NCI-H526 treated with DMSO at 0.1 percent for 48 hours (cell line): ENCODE results near the gene NPAS3.

Experiments used
- DNase-seq: peaks from one replicate; lab custom pipeline; 2025; lab: John Stamatoyannopoulos, UW

NPAS3 gene

GRCh38 chr14:33580841-33581240, 642.2 kb downstream of the NPAS3 start:
- no peak for DNase-seq

GRCh38 chr14:33584697-33585096, 646.0 kb downstream of the NPAS3 start:
- DNase-seq, result no peak

DNA sequence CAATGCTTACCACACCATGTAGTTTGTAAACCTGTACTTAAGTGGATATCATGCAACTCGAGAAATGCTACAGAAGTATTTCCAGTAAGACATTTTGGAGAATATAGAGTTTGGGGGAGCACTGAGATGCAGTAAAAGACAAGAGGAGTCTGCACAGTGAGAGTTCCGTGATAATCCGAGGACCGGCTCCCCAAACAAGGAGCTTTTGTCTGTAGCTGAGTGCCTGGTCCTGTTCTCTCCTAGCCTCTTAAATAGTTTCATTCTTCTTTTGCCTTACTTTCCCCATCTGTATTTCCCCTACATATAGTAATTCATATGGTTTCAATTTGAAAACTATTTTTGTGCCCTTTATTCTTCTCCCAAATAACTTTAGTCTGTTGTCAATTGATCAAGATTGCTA, 648.1 kb downstream of the NPAS3 start:
- no peak for DNase-seq

GRCh38 chr14:33587791-33588190, 649.1 kb downstream of the NPAS3 start:
- no peak for DNase-seq

DNA sequence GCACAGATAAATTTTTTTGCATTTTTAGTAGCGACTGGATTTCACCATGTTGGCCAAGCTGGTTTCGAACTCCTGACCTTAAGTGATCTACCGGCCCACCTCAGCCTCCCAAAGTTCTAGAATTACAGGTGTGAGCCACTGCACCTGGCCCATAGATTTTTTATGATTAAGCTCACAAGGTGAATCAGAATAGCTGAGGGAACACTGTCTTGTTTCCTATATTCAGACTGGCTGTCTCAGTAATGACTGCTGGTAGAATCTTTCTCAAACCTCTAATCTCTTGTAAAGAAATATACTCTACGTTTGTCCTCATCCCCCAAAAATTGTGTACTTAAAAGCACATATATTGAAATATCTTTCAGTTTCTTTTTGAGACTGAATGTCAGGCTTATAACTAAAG, 650.1 kb downstream of the NPAS3 start:
- no peak for DNase-seq

GRCh38 chr14:33589334-33589733, 650.7 kb downstream of the NPAS3 start:
- no peak for DNase-seq

- no peak for DNase-seq
These were observed 652.4 kb downstream of the NPAS3 start for GRCh38 chr14:33590891-33591630.

DNA sequence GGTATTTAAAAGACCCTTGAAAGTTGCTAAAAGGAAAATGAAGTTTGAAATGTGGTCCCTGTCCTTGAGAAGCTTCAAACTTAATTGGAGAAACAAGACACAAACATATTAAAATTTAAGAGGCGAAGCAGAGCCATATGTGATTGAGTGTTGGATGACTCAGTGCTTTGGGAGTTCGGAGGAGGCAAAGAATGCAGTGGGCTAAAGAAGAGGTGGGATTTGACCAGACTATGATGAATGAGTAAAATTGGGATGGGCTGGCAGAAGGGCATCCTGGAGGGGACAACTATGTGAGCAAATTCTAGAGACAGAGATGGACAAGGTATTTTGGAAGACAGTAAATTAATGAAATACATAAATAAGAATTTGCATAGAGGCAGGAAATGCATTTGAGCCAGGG, 653.6 kb downstream of the NPAS3 start:
- no peak for DNase-seq

GRCh38 chr14:33596211-33597080, 657.8 kb downstream of the NPAS3 start:
- no peak for DNase-seq

- no peak for DNase-seq
These were observed 659.9 kb downstream of the NPAS3 start for GRCh38 chr14:33598582-33598981.

DNA sequence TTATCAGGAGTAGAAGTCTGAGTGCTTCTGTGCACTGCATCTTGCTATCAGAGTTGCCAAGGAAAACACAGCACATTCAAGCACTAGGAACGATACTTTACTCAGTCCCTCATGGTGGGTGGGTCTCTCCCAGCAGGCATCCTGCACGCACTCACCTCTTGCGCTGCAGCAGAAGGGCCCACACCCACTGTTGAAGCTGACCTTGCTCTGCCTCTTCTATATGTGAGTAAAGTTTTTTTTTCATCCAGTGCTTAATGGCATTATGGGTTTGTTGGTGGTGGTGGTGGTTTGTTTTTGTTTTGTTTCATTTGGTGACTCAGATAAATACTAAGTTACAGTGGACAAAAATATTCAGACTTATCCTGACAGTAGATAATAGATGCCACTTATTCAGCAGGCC, 663.7 kb downstream of the NPAS3 start:
- DNase-seq, result no peak

- no peak for DNase-seq
These were observed 667.9 kb downstream of the NPAS3 start for GRCh38 chr14:33606591-33606990.

DNA sequence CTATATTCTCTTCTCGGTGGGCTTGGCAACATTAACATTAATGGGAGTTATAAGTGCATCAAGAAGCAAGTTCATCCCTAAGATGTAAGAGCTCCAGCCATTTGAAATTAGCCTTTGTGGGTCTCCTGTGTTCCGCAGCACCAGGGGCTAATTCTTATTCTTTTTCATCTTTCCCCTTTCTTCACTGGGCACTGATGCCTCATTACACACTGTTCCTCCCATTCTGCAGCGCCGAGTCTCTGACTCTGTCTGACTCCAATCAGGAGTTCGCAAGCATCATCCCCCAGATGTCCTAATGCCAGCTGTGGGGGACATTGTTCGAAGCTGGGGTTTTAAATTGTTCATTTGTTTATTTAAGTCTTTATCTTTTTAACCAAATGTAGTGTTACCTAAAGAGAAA, 670.9 kb downstream of the NPAS3 start:
- DNase-seq, result no peak

- no peak for DNase-seq
These were observed 671.4 kb downstream of the NPAS3 start for GRCh38 chr14:33610121-33610520.

DNA sequence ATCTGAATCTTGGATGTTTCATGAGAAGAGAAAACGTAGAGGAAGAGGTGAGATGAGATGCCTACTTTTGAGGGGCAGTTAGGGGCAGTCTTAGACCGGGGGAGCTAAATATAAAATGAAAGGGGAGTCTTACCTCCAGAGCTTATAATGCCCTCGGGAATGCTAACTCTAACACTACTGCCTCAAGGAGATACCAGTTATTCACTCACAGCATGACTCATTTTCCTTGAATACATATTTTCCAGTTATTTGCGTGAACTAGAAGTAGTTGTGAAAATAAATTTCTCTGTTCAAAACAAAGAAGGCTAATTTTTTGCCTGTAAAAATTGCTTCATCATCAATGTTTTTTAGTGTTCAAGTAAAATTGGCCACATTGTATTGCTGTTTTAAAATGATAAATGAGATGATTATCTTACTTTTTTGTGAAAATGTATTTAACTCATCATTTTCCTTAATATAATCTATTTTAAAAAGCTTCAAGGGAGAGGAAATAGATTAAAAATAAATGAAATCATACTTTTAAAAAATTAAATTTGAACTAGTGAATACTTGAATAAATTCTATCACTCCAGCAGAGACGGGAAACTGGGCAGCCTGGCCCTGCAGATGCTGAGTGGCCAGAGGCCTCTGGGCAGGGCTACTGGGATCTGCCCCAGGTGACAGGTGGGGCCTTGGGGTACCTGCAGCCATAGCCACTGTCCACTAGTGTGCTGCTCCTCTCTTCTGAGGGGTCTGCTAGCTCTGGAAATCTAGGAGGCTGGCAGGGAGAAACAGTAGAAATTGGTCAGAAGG, 672.9 kb downstream of the NPAS3 start:
- no peak for DNase-seq

DNA sequence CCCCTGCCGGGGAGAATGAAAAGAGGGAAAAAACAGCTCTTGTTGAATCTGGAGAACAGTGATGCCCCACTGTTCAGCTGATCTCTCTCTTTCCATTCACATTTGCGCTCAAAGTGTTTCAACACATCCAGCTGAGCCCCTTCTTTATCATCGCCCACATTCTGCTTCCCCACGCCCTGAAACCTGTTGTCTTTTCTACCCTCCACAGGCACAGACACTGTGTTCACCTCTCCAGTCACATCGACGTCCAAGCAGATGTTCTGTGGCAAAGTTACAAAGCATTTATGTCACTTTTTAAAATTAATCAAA, 673.5 kb downstream of the NPAS3 start:
- DNase-seq, result no peak

GRCh38 chr14:33617154-33617553, 678.5 kb downstream of the NPAS3 start:
- DNase-seq, result no peak

GRCh38 chr14:33618361-33619105, 679.9 kb downstream of the NPAS3 start:
- DNase-seq, result no peak

- no peak for DNase-seq
These were observed 683.8 kb downstream of the NPAS3 start for GRCh38 chr14:33622496-33622895.

DNA sequence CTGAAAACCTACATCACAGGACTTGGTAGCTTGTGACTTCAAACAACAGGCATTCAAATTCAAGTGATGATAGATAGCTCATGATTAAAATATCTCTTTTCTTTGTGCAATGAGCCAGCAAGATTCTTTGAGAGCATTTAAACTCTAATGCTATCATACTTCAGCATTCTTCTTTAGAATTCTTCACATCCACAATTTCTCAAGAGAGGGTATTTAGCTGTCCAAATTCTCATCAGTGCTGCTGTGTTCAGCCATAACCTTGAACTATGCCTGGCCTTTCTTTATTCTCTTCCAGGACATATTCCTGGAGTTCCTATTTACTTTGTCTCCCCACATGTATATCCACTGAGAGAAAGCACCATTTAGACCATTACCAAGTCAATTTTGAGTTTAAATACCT, 691.1 kb downstream of the NPAS3 start:
- DNase-seq, result no peak

- no peak for DNase-seq
These were observed 692.3 kb downstream of the NPAS3 start for GRCh38 chr14:33631021-33631420.

GRCh38 chr14:33631441-33631840, 692.8 kb downstream of the NPAS3 start:
- DNase-seq, result no peak
